GM10847 (cell line): Measurements from ENCODE around the gene EXOC6B.

Experiments used
- POLR2A ChIP-seq: IDR thresholded peaks from 2 replicates; pipeline ENCODE4 v1.6.1; 2011; ENCODE audit not compliant: insufficient read length; ENCODE audit errors: extremely low read depth

The EXOC6B gene

DNA sequence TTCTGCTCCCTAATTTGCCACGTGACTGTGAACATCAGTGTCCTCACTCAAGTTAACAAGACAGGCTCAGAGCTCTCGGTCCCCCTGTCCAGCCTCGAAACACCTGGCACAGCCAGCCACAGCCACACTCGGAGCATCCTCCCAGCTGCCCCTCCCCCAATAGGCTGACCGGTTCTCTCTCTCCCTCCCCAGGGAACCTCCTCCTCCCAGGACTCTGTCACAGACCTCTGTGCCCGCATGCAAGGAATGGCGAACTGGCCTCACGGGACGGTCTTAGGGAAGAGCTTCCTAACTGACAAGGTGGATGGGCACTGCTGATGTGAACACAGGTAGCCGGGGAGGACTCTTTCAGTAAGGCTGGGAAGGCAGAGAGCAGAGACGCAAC, 697.0 kb downstream of the EXOC6B start:
- TF ChIP-seq POLR2A, result no peak

- TF ChIP-seq POLR2A, result no peak
Observed at GRCh38 chr2:72128059-72128842, 697.6 kb downstream of the EXOC6B start.

DNA sequence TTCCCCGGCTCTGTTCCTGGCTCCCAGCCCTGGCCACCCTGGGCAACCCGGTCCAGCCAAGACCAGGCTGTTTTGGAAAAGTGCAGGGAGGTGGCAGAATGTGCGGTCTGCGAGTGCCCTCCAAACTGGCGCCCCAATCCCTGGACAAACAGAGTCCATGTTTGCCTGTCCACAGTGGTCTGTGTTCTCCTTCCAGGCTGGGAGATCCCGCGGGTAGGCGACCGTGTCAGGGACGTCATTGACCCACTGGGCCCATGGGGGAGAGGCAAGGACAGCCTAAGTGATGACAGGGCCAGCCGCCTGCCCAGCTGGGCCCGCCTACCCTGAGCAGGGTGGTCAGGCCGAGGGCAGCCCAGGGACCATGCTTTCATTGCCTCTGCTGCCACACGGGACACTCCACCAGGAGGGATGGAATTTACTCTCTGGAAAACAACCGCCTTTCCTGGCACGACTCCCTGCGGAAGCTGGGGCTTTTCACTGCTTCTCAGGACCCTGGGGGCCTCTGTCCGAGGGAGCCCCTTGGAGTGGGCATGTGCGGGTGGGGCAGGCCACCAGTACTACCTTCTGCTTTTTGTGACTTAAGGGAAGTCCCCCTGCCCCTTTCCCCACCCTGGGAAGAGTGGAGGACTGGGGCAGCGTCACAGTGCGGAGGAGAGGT, 698.3 kb downstream of the EXOC6B start:
- TF ChIP-seq POLR2A, result no peak

DNA sequence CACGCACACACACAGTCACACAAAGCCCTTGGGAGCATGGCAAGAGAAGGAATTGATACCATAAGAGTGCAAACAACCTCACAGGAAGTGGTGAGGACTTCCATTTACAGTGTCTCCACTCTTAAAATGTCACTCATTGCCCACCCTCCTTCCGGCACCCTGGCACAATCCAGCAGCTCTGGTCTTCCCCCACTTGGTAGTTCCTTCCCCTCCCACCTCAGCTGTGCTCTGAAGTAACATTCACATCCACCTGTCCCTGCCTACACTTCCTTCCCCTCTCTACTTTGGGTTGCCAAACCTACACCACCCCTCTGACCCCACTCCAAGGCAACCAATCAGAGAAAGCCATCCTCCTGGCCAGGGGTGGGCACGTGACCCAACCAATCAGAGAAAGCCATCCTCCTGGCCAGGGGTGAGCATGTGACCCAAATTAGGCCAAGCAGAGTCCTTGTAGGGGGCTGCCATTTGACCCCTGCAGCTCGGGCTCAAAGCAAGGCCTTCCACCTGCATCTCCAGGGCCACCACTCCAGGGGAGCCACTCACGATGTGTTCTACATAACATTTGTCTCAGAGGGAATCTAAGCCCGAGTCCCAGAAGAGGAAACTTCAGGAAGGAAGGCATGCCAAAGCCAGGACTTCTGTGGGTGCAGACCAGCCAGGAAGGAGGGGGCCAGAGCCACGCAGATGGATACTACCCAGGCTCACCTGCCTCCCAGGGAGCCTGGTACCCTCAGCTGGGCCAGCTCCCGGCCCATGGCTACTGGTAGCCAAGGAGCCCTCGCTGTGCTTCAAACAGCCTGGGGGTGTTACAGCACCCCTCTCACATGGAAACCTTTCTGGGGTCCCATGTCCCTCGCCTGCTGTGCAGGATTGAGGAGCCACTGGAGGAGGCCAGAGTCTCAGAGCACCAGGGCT, 699.4 kb downstream of the EXOC6B start:
- no peak for TF ChIP-seq POLR2A
